HepG2 (cell line): Measurements from ENCODE around the gene NUP35. TPM values are rescaled to one million over a fixed set of nuclear protein-coding genes. Genes with fewer than 3 reads are reported as not detected.

ENCODE experiments used
- ATAC-seq: fragments of 200-7000 bp; cut with Tn5 transposase; 3 replicates; pipeline ENCODE4 v1.9.1; 2020; ENCODE audit warnings: mild to moderate bottlenecking, moderate library complexity
- BruUV-seq: library from RNA; stranded (reverse); fragments of 400-500 nt; replicated peaks from 2 replicates; lab custom pipeline; 2021; lab: Mats Ljungman, UMichigan
- CTCF ChIA-PET: fragments of 300-600 bp; formaldehyde crosslinking; extraction: SDS; loops from one replicate; lab custom pipeline; 2021; ENCODE audit warnings: low total read pairs, inconsistent platforms, low intra/inter-chr PET ratio; lab: Yijun Ruan, JAX
- POLR2A ChIA-PET: fragments of 350-600 bp; sonication (Branson Sonifier 250); formaldehyde crosslinking; loops from one replicate; lab custom pipeline; 2020; ENCODE audit warnings: antibody characterized with exemption, inconsistent platforms; lab: Yijun Ruan, JAX
- DNase-seq: peaks from one replicate; pipeline ENCODE4 v3.0.0-alpha.2; 2015; ENCODE audit warnings: low spot score
- FAIRE-seq: peaks from 3 replicates; lab custom pipeline; 2011; peaks lifted over from hg19 to GRCh38; lab: Jason Lieb, UNC
- H2AFZ ChIP-seq: one replicate; pipeline ENCODE4 v1.6.1; 2011; ENCODE audit warnings: low read length, inconsistent platforms
- H3K27ac ChIP-seq: fragments of 300-600 bp; 3 replicates; pipeline ENCODE4 v1.8.0; 2011; ENCODE audit warnings: mixed run types, mild to moderate bottlenecking, mixed read lengths, low read length, inconsistent platforms; ENCODE audit not compliant: insufficient read depth; ENCODE audit errors: extremely low read length
- H3K27me3 ChIP-seq, 2 experiments: fragments of 200-600 bp in 1 of 2; 2 replicates in 1 of 2; 3 replicates in 1 of 2; pipeline versions ENCODE4 v1.6.0 to v1.8.0; 2011; ENCODE audit warnings: low read length in 2 of 2, mild to moderate bottlenecking in 2 of 2, moderate library complexity in 2 of 2, inconsistent platforms in 1 of 2; ENCODE audit not compliant: insufficient read depth in 2 of 2, control insufficient read depth in 1 of 2
- H3K36me3 ChIP-seq, 2 experiments: fragments of 200-600 bp in 1 of 2; replicated peaks in 1 of 2; 2 replicates in 1 of 2; 3 replicates in 1 of 2; pipeline versions ENCODE4 v1.5.1 to v1.8.0; 2011; ENCODE audit warnings: low read length in 2 of 2, inconsistent platforms in 1 of 2; ENCODE audit not compliant: insufficient read depth in 2 of 2, control insufficient read depth in 1 of 2
- H3K4me1 ChIP-seq: 2 replicates; pipeline ENCODE4 v1.5.1; 2012; ENCODE audit warnings: low read length, inconsistent platforms; ENCODE audit not compliant: insufficient read depth
- H3K4me2 ChIP-seq: 2 replicates; pipeline ENCODE4 v1.6.0; 2011; ENCODE audit warnings: low read depth, low read length, inconsistent platforms
- H3K4me3 ChIP-seq, 3 experiments: fragments of 200-600 bp in 1 of 3; sonication (generic), shearing (Covaris generic) in 1 of 3; replicated peaks in 1 of 3; 2 replicates each; pipeline ENCODE4 v1.5.1; 2011 to 2016; ENCODE audit warnings: low read length in 3 of 3, inconsistent platforms in 2 of 3, low read depth in 2 of 3, mild to moderate bottlenecking in 2 of 3, control low read depth in 1 of 3, mixed read lengths in 1 of 3; ENCODE audit not compliant: insufficient read depth in 1 of 3
- H3K79me2 ChIP-seq: one replicate; pipeline ENCODE4 v1.6.1; 2011; ENCODE audit warnings: low read length, inconsistent platforms; ENCODE audit not compliant: insufficient read depth
- H3K9ac ChIP-seq: 2 replicates; pipeline ENCODE4 v1.6.0; 2011; ENCODE audit warnings: mild to moderate bottlenecking, low read depth, low read length, inconsistent platforms; ENCODE audit not compliant: insufficient read depth
- H3K9me3 ChIP-seq: 2 replicates; pipeline ENCODE4 v1.5.1; 2012; ENCODE audit warnings: mild to moderate bottlenecking, low read length
- H4K20me1 ChIP-seq: 2 replicates; pipeline ENCODE4 v1.6.0; 2011; ENCODE audit warnings: inconsistent platforms, mild to moderate bottlenecking, low read length, moderate library complexity; ENCODE audit not compliant: insufficient read depth
- AGO2 ChIP-seq: fragments of 200-400 bp; formaldehyde crosslinking; optimal IDR thresholded peaks from 2 replicates; pipeline ENCODE3; 2017; ENCODE audit warnings: mild to moderate bottlenecking, low read depth, low read length, moderate library complexity
- DZIP1 ChIP-seq: sonication (generic); formaldehyde crosslinking; IDR thresholded peaks from 2 replicates; pipeline ENCODE4 v1.5.0; 2020; ENCODE audit warnings: mild to moderate bottlenecking, missing genetic modification reagents
- RNF2 ChIP-seq: fragments of 450-650 bp; conservative IDR thresholded peaks from 2 replicates; pipeline ENCODE4 v1.6.1; 2016; ENCODE audit warnings: low read depth
- YEATS4 ChIP-seq: sonication (generic); formaldehyde crosslinking; IDR thresholded peaks from 2 replicates; pipeline ENCODE4 v1.4.0; 2020; ENCODE audit warnings: missing genetic modification reagents, borderline replicate concordance
- ZKSCAN1 ChIP-seq: fragments of 150-350 bp; IDR thresholded peaks from 2 replicates; pipeline ENCODE4 v1.6.1; 2014; ENCODE audit warnings: low read length
- ZNF10 ChIP-seq: sonication (generic); formaldehyde crosslinking; IDR thresholded peaks from 2 replicates; pipeline ENCODE4 v1.4.0; 2020; ENCODE audit warnings: mild to moderate bottlenecking, low read depth, missing genetic modification reagents, borderline replicate concordance
- ZNF160 ChIP-seq: sonication (generic); formaldehyde crosslinking; IDR thresholded peaks from 2 replicates; pipeline ENCODE4 v1.8.0; 2022; ENCODE audit warnings: mild to moderate bottlenecking, inconsistent platforms, missing genetic modification reagents
- ZNF367 ChIP-seq: sonication (generic); formaldehyde crosslinking; IDR thresholded peaks from 2 replicates; pipeline ENCODE4 v1.4.0; 2020; ENCODE audit warnings: missing genetic modification reagents, borderline replicate concordance
- ZNF747 ChIP-seq: sonication (generic); formaldehyde crosslinking; IDR thresholded peaks from 2 replicates; pipeline ENCODE4 v1.8.1; 2023; ENCODE audit warnings: missing genetic modification reagents, mild to moderate bottlenecking, borderline replicate concordance
- ZNF780A ChIP-seq: sonication (generic); formaldehyde crosslinking; IDR thresholded peaks from 2 replicates; pipeline ENCODE4 v1.8.0; 2022; ENCODE audit warnings: mild to moderate bottlenecking, missing genetic modification reagents, moderate library complexity
- ZNF850 ChIP-seq: sonication (generic); formaldehyde crosslinking; conservative IDR thresholded peaks from 2 replicates; pipeline ENCODE4 v1.9.0; 2021; ENCODE audit warnings: mild to moderate bottlenecking, missing genetic modification reagents
- WGBS: methylation state at CpG from one replicate; pipeline ENCODE4 v1.1.6; 2017; ENCODE audit warnings: low lambda C conversion rate; 5-methylcytosine and 5-hydroxymethylcytosine counted together
- in situ Hi-C: cut with HindIII; loops from 2 replicates; pipeline ENCODE4 v1.10.0; 2017; ENCODE audit warnings: low pct_unique_long_range_greater_than_20kb; ENCODE audit not compliant: extremely low pct_ligation_motif_present
- intact Hi-C: fragments of 100-400 bp; cut with micrococcal nuclease; formaldehyde crosslinking; loops from one replicate; pipeline ENCODE4 v1.10.0; 2022; ENCODE audit not compliant: unreplicated experiment
- polyA plus RNA-seq, 8 experiments: library from polyadenylated mRNA; depleted of rRNA in 3 of 8; stranded (reverse) in 7 of 8; unstranded in 1 of 8; fragments of >200 nt; fragmentation: Illumina TruSeq in 4 of 8; extraction: Trizol in 4 of 8; gene quantifications; 2 replicates each; pipeline versions ENCODE4 v1.2.1 to v1.2.3, GENCODE V29; 2011 to 2016; ENCODE audit warnings: low read depth in 4 of 8, missing spikeins in 1 of 8, mixed read lengths in 1 of 8; ENCODE audit not compliant: insufficient read depth in 1 of 8
- total RNA-seq, 5 experiments: library from RNA; depleted of rRNA; stranded (reverse); fragments of >200 nt; fragmentation: Illumina TruSeq; extraction: Trizol; gene quantifications; 2 replicates each; pipeline ENCODE4 v1.2.3, GENCODE V29; 2016; ENCODE audit warnings: low read depth in 1 of 5
- TF ChIP-seq, protein P1 (sequence below): sonication (generic); formaldehyde crosslinking; IDR thresholded peaks from 2 replicates; pipeline ENCODE4 v1.4.0; 2020; ENCODE audit warnings: mild to moderate bottlenecking, missing genetic modification reagents, borderline replicate concordance
- TF ChIP-seq, protein P2 (sequence below): sonication (generic); formaldehyde crosslinking; IDR thresholded peaks from 2 replicates; pipeline ENCODE4 v1.5.0; 2020; ENCODE audit warnings: mild to moderate bottlenecking, missing genetic modification reagents, moderate library complexity

The NUP35 gene
- total and polyA plus RNA-seq, 2 of the 13 experiments (the other 11 are each of a cell fraction or from before 2014, with no cell fraction given) = 16.9 to 53.6 TPM

GRCh38 chr2:183172220-183172887, 48.1 kb downstream of the NUP35 start:
- Histone ChIP-seq H2AFZ (no peak overlapping the region), H3K27me3 (no peaks in the 10 kb centered on the region), H3K4me2 (no peak overlapping the region), H3K4me1 (no peaks in the 10 kb centered on the region), H3K4me3 (no peak overlapping the region), H4K20me1 (no peaks in the 10 kb centered on the region), H3K9me3 (no peaks in the 10 kb centered on the region), H3K27ac (no peak overlapping the region), H3K9ac (no peak overlapping the region), H3K79me2 (no peaks in the 10 kb centered on the region), H3K36me3 (no peaks in the 10 kb centered on the region)
- ChIA-PET CTCF (no interaction called here), POLR2A (no interaction called here)
- no peak for DNase-seq
- peak; percentile 91 for ATAC-seq
- peak; percentile 46 for FAIRE-seq
- no peak for TF ChIP-seq ZNF780A (CRISPR knock-in tag)
- no peak for TF ChIP-seq DZIP1 (CRISPR knock-in tag)
- TF ChIP-seq, protein P1, sequence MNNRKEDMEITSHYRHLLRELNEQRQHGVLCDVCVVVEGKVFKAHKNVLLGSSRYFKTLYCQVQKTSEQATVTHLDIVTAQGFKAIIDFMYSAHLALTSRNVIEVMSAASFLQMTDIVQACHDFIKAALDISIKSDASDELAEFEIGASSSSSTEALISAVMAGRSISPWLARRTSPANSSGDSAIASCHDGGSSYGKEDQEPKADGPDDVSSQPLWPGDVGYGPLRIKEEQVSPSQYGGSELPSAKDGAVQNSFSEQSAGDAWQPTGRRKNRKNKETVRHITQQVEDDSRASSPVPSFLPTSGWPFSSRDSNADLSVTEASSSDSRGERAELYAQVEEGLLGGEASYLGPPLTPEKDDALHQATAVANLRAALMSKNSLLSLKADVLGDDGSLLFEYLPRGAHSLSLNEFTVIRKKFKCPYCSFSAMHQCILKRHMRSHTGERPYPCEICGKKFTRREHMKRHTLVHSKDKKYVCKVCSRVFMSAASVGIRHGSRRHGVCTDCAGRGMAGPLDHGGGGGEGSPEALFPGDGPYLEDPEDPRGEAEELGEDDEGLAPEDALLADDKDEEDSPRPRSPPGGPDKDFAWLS = no peak
- TF ChIP-seq AGO2 = peak; percentile 38
- TF ChIP-seq ZNF367 (CRISPR knock-in tag) = no peak
- no peak for TF ChIP-seq ZNF747 (CRISPR knock-in tag)
- TF ChIP-seq, protein P2, sequence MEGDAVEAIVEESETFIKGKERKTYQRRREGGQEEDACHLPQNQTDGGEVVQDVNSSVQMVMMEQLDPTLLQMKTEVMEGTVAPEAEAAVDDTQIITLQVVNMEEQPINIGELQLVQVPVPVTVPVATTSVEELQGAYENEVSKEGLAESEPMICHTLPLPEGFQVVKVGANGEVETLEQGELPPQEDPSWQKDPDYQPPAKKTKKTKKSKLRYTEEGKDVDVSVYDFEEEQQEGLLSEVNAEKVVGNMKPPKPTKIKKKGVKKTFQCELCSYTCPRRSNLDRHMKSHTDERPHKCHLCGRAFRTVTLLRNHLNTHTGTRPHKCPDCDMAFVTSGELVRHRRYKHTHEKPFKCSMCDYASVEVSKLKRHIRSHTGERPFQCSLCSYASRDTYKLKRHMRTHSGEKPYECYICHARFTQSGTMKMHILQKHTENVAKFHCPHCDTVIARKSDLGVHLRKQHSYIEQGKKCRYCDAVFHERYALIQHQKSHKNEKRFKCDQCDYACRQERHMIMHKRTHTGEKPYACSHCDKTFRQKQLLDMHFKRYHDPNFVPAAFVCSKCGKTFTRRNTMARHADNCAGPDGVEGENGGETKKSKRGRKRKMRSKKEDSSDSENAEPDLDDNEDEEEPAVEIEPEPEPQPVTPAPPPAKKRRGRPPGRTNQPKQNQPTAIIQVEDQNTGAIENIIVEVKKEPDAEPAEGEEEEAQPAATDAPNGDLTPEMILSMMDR (CRISPR knock-in tag) = 0 out of 2 replicates have a peak, but pooled peaks have one; percentile 11
- TF ChIP-seq YEATS4 (CRISPR knock-in tag) = no peak
- TF ChIP-seq ZNF10 (CRISPR knock-in tag) = no peak
- no peak for TF ChIP-seq ZNF160 (CRISPR knock-in tag)
- TF ChIP-seq ZNF850 (CRISPR knock-in tag) = no peak
- TF ChIP-seq ZKSCAN1 = no peak
- no peak for TF ChIP-seq RNF2
- WGBS = 99% methylated on average over 4 of the region's 6 CpGs
- no TSS peak for BruUV-seq
- intact Hi-C loops (no loop called here), in situ Hi-C loops (no loop called here)
